Body of pancreas (tissue), 4 donors: Measurements from ENCODE around the gene BRMS1. TPM values are rescaled to one million over a fixed set of nuclear protein-coding genes. Genes with fewer than 3 reads are reported as not detected.
"Not testable (repeated sequence)": the region's sequence is repeated elsewhere in the genome, so short reads cannot be mapped to it uniquely, and the experiment has no call there.

Experiments
- ATAC-seq: fragments of 150-250 bp; one replicate; pipeline ENCODE4 v1.9.1; 2016
- DNase-seq, 4 donors: peaks; one replicate each; pipeline ENCODE4 v3.0.0-alpha.2; 2019
- H3K27ac ChIP-seq, 4 donors: fragments of 200-600 bp; sonication (generic); 1 replicate in 3 of 4; 2 replicates in 1 of 4; pipeline versions ENCODE4 v1.5.1 to v1.6.1; 2016 to 2019; ENCODE audit warnings: mild to moderate bottlenecking in 1 of 4, mixed read lengths in 1 of 4, moderate library complexity in 1 of 4
- H3K27me3 ChIP-seq, 2 donors: fragments of 200-600 bp; sonication (generic); one replicate each; pipeline ENCODE4 v1.6.0; 2016; ENCODE audit warnings: mild to moderate bottlenecking in 1 of 2
- H3K36me3 ChIP-seq, 2 donors: fragments of 200-600 bp; sonication (generic); replicated peaks in 1 of 2; 2 replicates each; pipeline ENCODE4 v1.5.1; 2016; ENCODE audit warnings: low read depth in 2 of 2; ENCODE audit not compliant: insufficient read depth in 1 of 2
- H3K4me1 ChIP-seq: fragments of 200-600 bp; sonication (generic); one replicate; pipeline ENCODE4 v1.6.0; 2016
- H3K4me3 ChIP-seq, 2 donors: fragments of 200-600 bp; sonication (generic); 1 replicate in 1 of 2; 2 replicates in 1 of 2; pipeline ENCODE4 v1.5.1; 2016 to 2019
- H3K9me3 ChIP-seq, 3 donors: fragments of 200-600 bp; sonication (generic); 1 replicate in 2 of 3; 2 replicates in 1 of 3; pipeline ENCODE4 v1.5.1; 2016
- POLR2A ChIP-seq, 3 donors: fragments of 450-650 bp; IDR thresholded peaks; one replicate each; pipeline ENCODE4 v1.6.1; 2016; ENCODE audit warnings: antibody characterized with exemption in 3 of 3, mild to moderate bottlenecking in 2 of 3
- WGBS, 2 donors: methylation state at CpG; one replicate each; pipeline ENCODE4 v1.1.5; 2017; 5-methylcytosine and 5-hydroxymethylcytosine counted together
- intact Hi-C: fragments of 100-400 bp; cut with DNase I; formaldehyde crosslinking; loops from one replicate; pipeline ENCODE4 v1.15.1; 2023
- total RNA-seq, 2 donors: library from RNA; depleted of rRNA; stranded (reverse); fragments of >200 nt; gene quantifications; one replicate each; pipeline ENCODE4 v1.1.0, GENCODE V29; 2016
- TF ChIP-seq, protein P1 (sequence below), 7 experiments: fragments of 450-650 bp in 4 of 7; fragments of 200-600 bp in 3 of 7; sonication (generic) in 3 of 7; IDR thresholded peaks; one replicate each; pipeline ENCODE4 v1.5.1; 2016 to 2019; ENCODE audit warnings: antibody characterized with exemption in 7 of 7

Gene BRMS1
- total RNA-seq, 2 donors from 2014 or later, result 19.4 to 23.1 TPM

DNA sequence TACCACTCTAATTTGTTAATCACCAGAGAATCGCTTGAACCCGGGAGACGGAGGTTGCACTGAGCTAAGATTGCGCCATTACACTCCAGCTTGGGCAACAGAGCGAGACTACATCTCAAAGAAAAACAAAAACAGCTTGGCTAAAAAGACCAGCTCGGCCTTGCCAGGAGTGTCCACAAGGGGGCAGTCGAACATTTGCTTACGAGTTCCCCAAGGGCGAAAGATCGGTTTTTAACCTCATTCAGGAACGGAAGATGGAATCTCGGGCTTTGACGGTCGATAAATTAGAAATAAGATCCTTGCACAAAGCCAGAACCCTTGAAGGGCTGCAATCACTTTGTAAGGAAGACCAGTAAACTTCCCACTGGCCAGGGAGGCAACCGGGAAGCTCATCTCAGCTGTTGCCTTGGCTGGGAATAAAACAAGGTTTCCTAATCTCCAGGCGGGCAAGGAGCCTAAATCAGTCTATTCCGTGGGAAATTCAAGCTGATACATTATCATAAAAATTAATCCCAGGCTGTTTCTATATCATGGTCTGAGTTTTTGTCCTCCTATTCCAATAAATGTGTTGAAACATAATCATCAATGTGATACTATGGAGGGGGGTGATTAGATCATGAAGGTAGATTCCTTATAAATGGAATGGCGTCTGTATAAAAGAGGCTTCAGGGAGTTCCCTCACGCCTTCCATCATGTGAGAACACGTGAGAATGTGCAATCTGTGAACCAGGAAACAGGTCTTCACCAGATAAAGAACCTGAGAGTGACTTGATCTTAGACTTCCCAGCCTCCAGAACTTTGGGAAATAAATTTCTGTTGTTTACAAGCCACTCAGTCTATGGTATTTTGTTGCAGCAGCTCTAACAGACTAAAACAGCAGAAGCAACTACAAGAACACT is 41.5 kb upstream of the BRMS1 start:
- 4% methylated on average over 20 of the region's 20 CpGs for WGBS, 2 donors
- H3K9me3 ChIP-seq, result no peaks in the 10 kb centered on the region
- no peaks in the 10 kb centered on the region for H3K27me3 ChIP-seq
- no peak for TF ChIP-seq POLR2A (IDR thresholded peaks at IDR 0.05)
- TF ChIP-seq, protein P1, sequence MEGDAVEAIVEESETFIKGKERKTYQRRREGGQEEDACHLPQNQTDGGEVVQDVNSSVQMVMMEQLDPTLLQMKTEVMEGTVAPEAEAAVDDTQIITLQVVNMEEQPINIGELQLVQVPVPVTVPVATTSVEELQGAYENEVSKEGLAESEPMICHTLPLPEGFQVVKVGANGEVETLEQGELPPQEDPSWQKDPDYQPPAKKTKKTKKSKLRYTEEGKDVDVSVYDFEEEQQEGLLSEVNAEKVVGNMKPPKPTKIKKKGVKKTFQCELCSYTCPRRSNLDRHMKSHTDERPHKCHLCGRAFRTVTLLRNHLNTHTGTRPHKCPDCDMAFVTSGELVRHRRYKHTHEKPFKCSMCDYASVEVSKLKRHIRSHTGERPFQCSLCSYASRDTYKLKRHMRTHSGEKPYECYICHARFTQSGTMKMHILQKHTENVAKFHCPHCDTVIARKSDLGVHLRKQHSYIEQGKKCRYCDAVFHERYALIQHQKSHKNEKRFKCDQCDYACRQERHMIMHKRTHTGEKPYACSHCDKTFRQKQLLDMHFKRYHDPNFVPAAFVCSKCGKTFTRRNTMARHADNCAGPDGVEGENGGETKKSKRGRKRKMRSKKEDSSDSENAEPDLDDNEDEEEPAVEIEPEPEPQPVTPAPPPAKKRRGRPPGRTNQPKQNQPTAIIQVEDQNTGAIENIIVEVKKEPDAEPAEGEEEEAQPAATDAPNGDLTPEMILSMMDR (IDR thresholded peaks at IDR 0.05), result peak; percentile 82 to 97 (median 87)
- intact Hi-C loops, result no loop called here
- ATAC-seq (peak; percentile 83), DNase-seq (peak; percentile 86 to 94 (median 88))
- peak overlapping the region in 3 of 4 donors; percentile 32 to 71 (median 60) for H3K27ac ChIP-seq
- no peaks in the 10 kb centered on the region for H3K36me3 ChIP-seq
- peaks cover 11% of the 10 kb centered on the region for H3K4me1 ChIP-seq
- H3K4me3 ChIP-seq, result no peak overlapping the region

DNA sequence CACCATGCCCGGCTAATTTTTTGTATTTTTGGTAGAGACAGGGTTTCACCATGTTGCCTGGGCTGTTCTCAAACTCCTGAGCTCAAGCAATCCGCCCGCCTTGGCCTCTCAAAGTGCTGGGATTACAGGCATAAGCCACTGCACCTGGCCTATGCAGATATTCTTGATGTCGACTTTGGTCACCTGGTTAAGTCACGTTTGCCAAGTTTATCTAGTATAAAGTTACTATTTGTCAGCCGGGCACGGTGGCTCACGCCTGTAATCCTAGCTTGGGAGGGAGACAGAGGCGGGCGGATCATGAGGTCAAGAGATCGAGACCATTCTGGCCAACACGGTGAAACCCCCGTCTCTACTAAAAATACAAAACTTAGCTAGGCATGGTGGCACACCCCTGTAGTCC is 39.4 kb upstream of the BRMS1 start:
- H3K4me1 ChIP-seq, result peaks cover 11% of the 10 kb centered on the region
- H3K27me3 ChIP-seq, DNase-seq, H3K36me3 ChIP-seq, H3K4me3 ChIP-seq, H3K9me3 ChIP-seq, intact Hi-C loops, H3K27ac ChIP-seq, ATAC-seq: not testable (repeated sequence)
- WGBS, 2 donors, result 57 to 63% methylated on average over 13 of the region's 13 CpGs

DNA sequence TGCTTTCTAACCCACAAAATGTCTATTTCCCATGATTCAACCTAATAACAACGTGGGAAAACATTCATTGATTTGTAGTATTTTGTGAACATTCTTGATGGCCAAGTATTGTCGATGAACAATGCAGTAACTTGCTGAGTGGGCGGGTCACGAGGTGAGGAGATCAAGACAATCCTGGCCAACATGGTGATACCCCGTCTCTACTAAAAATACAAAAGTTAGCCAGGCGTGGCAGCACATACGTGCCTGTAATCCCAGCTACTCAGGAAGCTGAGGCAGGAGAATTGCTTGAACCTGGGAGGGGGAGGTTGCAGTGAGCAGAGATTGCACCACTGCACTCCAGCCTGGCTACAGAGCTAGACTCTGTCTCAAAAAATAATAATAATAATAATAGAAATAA is 35.4 kb upstream of the BRMS1 start:
- intact Hi-C loops, result not testable (repeated sequence)

DNA sequence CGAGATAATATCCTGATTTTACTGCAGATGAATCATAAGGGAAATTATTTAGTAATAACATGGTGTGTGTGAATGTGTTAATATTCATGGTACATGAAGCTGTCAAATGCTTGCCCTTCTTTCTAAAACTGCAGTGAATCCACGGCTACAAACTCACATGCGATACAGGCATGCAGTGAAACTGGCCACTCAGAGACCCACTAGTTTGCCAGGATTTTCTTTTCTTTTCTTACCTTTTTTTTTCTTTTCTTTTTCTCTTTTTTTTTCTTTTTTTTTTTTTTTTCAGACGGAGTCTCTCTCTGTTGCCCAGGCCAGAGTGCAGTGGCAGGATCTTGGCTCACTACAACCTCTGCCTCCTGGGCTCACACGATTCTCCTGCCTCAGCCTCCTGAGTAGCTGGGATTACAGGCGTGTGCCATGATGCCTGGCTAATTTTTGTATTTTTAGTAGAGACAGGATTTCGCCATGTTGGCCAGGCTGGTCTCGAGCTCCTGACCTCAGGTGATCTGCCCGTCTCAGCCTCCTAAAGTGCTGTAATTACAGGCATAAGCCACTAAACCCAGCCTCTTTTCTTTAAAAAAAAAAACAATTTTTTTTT is 28.9 kb upstream of the BRMS1 start:
- H3K4me1 ChIP-seq, result peaks cover 34% of the 10 kb centered on the region
- DNase-seq, ATAC-seq, intact Hi-C loops, H3K27me3 ChIP-seq, H3K27ac ChIP-seq, H3K36me3 ChIP-seq, H3K9me3 ChIP-seq, H3K4me3 ChIP-seq: not testable (repeated sequence)
- 72 to 75% methylated on average over 9 of the region's 9 CpGs for WGBS, 2 donors

More for the DNA sequence above, 35.4 kb upstream of the BRMS1 start:
- not testable (repeated sequence) for H3K27ac ChIP-seq, H3K27me3 ChIP-seq, H3K4me3 ChIP-seq, H3K4me1 ChIP-seq, H3K9me3 ChIP-seq, ATAC-seq, H3K36me3 ChIP-seq, DNase-seq
- WGBS, 2 donors, result 19 to 24% methylated on average over 7 of the region's 7 CpGs

DNA sequence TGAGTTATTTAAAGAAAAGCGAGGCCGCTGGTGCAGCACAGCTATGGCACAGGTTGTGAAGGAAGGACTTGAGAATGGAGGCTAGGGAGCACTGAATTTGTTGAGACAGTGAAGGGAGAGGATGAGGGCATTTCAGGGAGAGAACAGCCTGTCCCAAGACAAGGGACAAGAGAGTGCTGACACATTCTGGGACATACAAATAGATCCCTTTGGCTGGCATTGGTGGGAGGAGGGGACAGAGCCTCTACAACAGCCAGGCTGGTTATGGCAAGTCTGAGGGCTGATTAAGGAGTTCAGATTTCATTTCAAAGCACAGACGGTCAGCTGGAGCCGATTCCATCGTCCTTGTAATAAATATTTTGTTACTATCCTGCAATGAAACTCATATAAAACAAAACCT is 28.4 kb upstream of the BRMS1 start:
- intact Hi-C loops, result no loop called here
- no peak for ATAC-seq
- H3K9me3 ChIP-seq, result no peaks in the 10 kb centered on the region
- no peak for DNase-seq
- no peak overlapping the region for H3K4me3 ChIP-seq
- H3K27me3 ChIP-seq, result no peaks in the 10 kb centered on the region
- TF ChIP-seq, protein P1 (IDR thresholded peaks at IDR 0.05), result no peak
- TF ChIP-seq POLR2A (IDR thresholded peaks at IDR 0.05), result no peak
- H3K36me3 ChIP-seq, result no peaks in the 10 kb centered on the region
- peak overlapping the region in 2 of 4 donors; percentile 47 to 94 for H3K27ac ChIP-seq
- WGBS, 2 donors, result 32% methylated on average over 5 of the region's 5 CpGs
- peaks cover 34% of the 10 kb centered on the region for H3K4me1 ChIP-seq

DNA sequence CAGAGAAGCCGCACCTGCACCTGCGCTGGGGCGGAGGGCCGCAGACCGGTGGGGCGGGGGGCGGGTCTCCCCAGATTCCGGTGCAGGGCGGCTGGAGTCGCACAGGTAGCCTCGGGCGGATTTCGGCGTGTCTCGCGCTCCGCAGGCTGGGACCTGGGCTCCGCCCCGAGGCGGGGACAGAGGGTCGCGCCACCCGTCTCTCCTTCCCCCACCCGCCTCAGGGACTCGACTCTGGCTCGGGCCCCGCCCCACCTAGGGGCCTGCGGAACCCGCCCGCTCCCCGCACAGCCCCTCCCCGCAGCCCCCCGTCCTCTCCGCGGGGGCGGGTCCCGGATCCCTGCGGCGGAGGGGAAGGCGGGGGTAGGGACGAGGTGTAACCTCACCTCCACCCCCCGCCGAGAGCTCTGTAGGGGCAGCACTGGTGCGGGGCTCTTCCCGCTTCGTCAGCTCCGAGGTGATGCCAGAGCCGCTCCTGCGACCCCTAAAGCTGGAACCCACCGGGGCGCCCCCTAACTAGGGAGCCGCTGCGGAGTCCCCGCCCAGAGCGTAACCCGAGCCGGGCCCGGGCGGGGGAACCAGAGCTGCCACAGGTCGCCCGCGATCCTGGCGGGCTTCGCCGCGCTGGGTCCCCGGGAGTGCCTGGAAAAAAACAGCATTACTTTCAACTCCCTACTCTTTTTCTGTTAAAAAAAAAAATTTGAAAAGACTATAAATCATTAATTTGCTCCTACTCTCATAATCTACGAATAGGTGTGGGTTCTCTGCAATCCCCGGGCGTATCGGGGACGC is 26.9 kb upstream of the BRMS1 start, which contains the start of gene SLC29A2:
SLC29A2 (minus strand) TSS at position 134 of the 789 bp plus-strand sequence. CDS start 169 bp downstream, outside the sequence.
- H3K27ac ChIP-seq, result peak within 1 kb of the TSS; percentile 84 to 94 (median 93)
- H3K4me3 ChIP-seq, result peak within 1 kb of the TSS; percentile 52 to 67
- DNase-seq (peak; percentile 82 to 92 (median 88)), ATAC-seq (peak; percentile 86)
- no peaks in the 10 kb centered on the region for H3K27me3 ChIP-seq
- 0 to 2% methylated on average over 13 to 53 of the region's 72 CpGs for WGBS, 2 donors
- H3K9me3 ChIP-seq, result no peaks in the 10 kb centered on the region
- intact Hi-C loops, result no loop called here
- H3K36me3 ChIP-seq, result no peaks in the 10 kb centered on the region
- peaks cover 34% of the 10 kb centered on the region for H3K4me1 ChIP-seq
- TF ChIP-seq, protein P1 (IDR thresholded peaks at IDR 0.05), result no peak
- peak; percentile 21 to 74 (median 68) for TF ChIP-seq POLR2A (IDR thresholded peaks at IDR 0.05)
